NT2/D1 (cell line): ENCODE results near the gene COL18A1.

Source experiments
- DNase-seq: peaks from one replicate; pipeline ENCODE4 v3.0.0-alpha.2; 2011; ENCODE audit warnings: low read depth, low spot score
- H3K27me3 ChIP-seq: 2 replicates; pipeline ENCODE4 v1.6.0; 2011; ENCODE audit warnings: mild to moderate bottlenecking; ENCODE audit not compliant: insufficient read length, insufficient read depth
- H3K36me3 ChIP-seq: 2 replicates; pipeline ENCODE4 v1.6.1; 2011; ENCODE audit warnings: mild to moderate bottlenecking, low read length, mixed read lengths; ENCODE audit not compliant: insufficient read depth, insufficient read length
- H3K4me1 ChIP-seq: 2 replicates; pipeline ENCODE4 v1.5.1; 2011; ENCODE audit not compliant: insufficient read depth, insufficient read length
- H3K4me3 ChIP-seq: 2 replicates; pipeline ENCODE4 v1.5.1; 2011; ENCODE audit warnings: low read depth; ENCODE audit not compliant: insufficient read length
- H3K9ac ChIP-seq: 2 replicates; pipeline ENCODE4 v1.6.0; 2011; ENCODE audit warnings: low read depth; ENCODE audit not compliant: insufficient read length
- H3K9me3 ChIP-seq: 2 replicates; pipeline ENCODE4 v1.5.1; 2011; ENCODE audit warnings: mild to moderate bottlenecking, low read length; ENCODE audit not compliant: insufficient read depth
- SUZ12 ChIP-seq: IDR thresholded peaks from 2 replicates; pipeline ENCODE4 v1.6.1; 2011; ENCODE audit not compliant: insufficient read length, insufficient read depth; ENCODE audit errors: extremely low read depth
- YY1 ChIP-seq: IDR thresholded peaks from 2 replicates; pipeline ENCODE4 v1.6.1; 2011; ENCODE audit not compliant: insufficient read length, insufficient read depth
- ZNF274 ChIP-seq: IDR thresholded peaks from 2 replicates; pipeline ENCODE4 v1.6.1; 2011; ENCODE audit warnings: mild to moderate bottlenecking, low read depth, low read length

COL18A1 gene

DNA sequence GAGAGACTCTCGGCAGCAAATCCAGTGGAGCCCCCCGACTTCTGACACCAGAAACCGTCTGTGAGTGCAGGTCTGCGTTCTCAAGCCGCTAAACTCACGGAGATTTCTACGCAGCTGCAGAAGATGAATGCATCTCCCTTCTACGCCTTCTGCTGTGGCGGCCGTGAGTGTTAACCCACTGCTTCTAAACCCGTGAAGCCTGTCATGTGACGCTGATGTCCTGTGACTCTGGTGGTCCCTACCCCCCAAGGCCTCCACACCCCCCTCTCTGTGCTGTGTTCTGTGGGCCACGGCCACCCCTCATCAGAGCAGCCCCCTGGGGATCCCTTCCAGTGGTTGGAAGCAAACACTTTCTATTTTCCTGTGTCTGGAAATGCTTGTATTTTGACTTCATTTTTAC, 33.9 kb upstream of the COL18A1 start:
- Histone ChIP-seq H3K36me3 (no peaks in the 10 kb centered on the region), H3K9ac (no peak overlapping the region), H3K9me3 (peaks cover 23% of the 10 kb centered on the region), H3K4me3 (no peak overlapping the region), H3K27me3 (no peaks in the 10 kb centered on the region), H3K4me1 (peaks cover 27% of the 10 kb centered on the region)
- DNase-seq: no peak
- TF ChIP-seq YY1: no peak
- no peak for TF ChIP-seq ZNF274
- no peak for TF ChIP-seq SUZ12

DNA sequence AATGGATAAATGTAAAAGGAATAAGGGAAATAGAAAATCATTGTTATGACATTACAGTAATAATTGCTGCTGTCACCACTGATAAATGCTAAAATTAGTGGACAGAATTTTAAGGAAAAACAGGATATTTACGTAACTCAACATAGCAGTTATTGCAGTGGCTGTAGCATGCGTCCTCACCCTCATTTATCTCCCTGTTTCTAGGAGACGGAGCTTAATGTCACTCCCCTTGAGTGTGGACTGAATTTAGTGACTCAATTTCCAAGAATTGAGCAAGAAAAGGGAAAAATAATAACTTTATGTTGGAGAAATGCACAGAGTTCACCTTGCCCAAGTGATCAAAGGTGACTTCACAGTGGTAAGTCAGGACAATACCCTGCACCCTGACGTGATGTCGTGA, 33.3 kb upstream of the COL18A1 start:
- Histone ChIP-seq H3K4me3 (no peak overlapping the region), H3K9ac (no peak overlapping the region), H3K9me3 (peaks cover 23% of the 10 kb centered on the region), H3K36me3 (no peaks in the 10 kb centered on the region), H3K27me3 (no peaks in the 10 kb centered on the region), H3K4me1 (peaks cover 24% of the 10 kb centered on the region)
- DNase-seq: no peak
- TF ChIP-seq YY1 (no peak), SUZ12 (no peak), ZNF274 (no peak)

DNA sequence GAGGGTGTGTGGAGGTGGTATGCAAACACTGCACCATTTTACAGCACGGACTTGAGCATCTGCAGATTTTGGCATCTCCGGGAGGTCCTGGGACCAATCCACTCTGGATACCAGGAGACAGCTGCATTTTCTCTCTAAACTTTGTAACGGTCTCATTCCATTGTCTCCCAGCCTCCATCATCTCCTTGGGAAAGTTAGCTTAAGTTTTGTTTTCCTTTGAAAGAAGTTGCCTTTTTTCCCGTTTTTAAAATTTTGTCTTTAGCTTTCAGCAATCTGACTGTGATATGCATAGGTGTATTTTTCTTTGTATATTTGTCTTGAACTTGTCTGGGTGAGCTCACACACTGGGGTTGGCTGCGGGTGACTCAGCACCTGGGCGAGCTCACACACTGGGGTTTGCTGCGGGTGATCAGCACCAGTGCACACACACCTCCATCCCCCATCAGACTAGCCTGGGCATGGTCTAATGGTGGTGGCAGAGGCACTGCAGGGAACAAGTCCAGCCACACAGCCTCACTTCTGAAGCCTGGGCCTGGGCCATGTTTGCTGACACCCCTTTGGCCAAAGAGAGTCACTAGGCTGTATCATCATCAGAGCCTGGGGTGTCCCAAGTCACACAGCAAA, 32.1 kb upstream of the COL18A1 start:
- no peak overlapping the region for H3K9ac ChIP-seq
- peaks cover 23% of the 10 kb centered on the region for H3K9me3 ChIP-seq
- H3K27me3 ChIP-seq: no peaks in the 10 kb centered on the region
- no peaks in the 10 kb centered on the region for H3K36me3 ChIP-seq
- no peak overlapping the region for H3K4me3 ChIP-seq
- TF ChIP-seq ZNF274: no peak
- TF ChIP-seq YY1: no peak
- no peak for TF ChIP-seq SUZ12
- DNase-seq: no peak
- H3K4me1 ChIP-seq: peaks cover 12% of the 10 kb centered on the region

GRCh38 chr21:45373991-45374816, 30.8 kb upstream of the COL18A1 start:
- Histone ChIP-seq H3K4me1 (peaks cover 10% of the 10 kb centered on the region), H3K9me3 (peaks cover 23% of the 10 kb centered on the region), H3K36me3 (no peaks in the 10 kb centered on the region), H3K9ac (no peak overlapping the region), H3K27me3 (no peaks in the 10 kb centered on the region), H3K4me3 (no peak overlapping the region)
- TF ChIP-seq SUZ12 (no peak), ZNF274 (no peak), YY1 (no peak)
- no peak for DNase-seq

- no peak overlapping the region for H3K9ac ChIP-seq
- DNase-seq: no peak
- no peak overlapping the region for H3K4me3 ChIP-seq
- H3K9me3 ChIP-seq: peaks cover 23% of the 10 kb centered on the region
- H3K36me3 ChIP-seq: no peaks in the 10 kb centered on the region
- TF ChIP-seq ZNF274 (no peak), YY1 (no peak), SUZ12 (no peak)
- peaks cover 17% of the 10 kb centered on the region for H3K4me1 ChIP-seq
- H3K27me3 ChIP-seq: peaks cover 4% of the 10 kb centered on the region
These were observed 30.0 kb upstream of the COL18A1 start for GRCh38 chr21:45374826-45375455.

GRCh38 chr21:45376459-45377324, 28.3 kb upstream of the COL18A1 start:
- H3K9ac ChIP-seq: peak overlapping the region; percentile 14
- H3K4me1 ChIP-seq: peaks cover 25% of the 10 kb centered on the region
- no peak overlapping the region for H3K4me3 ChIP-seq
- peak; percentile 20 for TF ChIP-seq YY1
- TF ChIP-seq SUZ12: no peak
- no peak for TF ChIP-seq ZNF274
- no peaks in the 10 kb centered on the region for H3K36me3 ChIP-seq
- no peak for DNase-seq
- H3K9me3 ChIP-seq: peaks cover 23% of the 10 kb centered on the region
- H3K27me3 ChIP-seq: peaks cover 18% of the 10 kb centered on the region
